CD4-positive, alpha-beta T cell (primary cell): ENCODE results near the gene PTCD3. TPM values are rescaled to one million over a fixed set of nuclear protein-coding genes. Genes with fewer than 3 reads are reported as not detected.

Experiments
- ATAC-seq: fragments of 200-7000 bp; cut with Tn5 transposase; one replicate; pipeline ENCODE4 v1.10.0; 2022; ENCODE audit warnings: mild to moderate bottlenecking; ENCODE audit not compliant: poor library complexity
- CTCF ChIA-PET: fragments of 350-600 bp; sonication (Branson Sonifier 250); formaldehyde crosslinking; loops from one replicate; lab custom pipeline; 2021; ENCODE audit warnings: antibody characterized with exemption, inconsistent platforms; lab: Charles Lee
- POLR2A ChIA-PET: fragments of 350-600 bp; sonication (Branson Sonifier 250); formaldehyde crosslinking; loops from one replicate; lab custom pipeline; 2021; ENCODE audit warnings: antibody characterized with exemption, inconsistent platforms; lab: Charles Lee
- DNase-seq, 14 experiments: peaks; one replicate each; pipeline ENCODE4 v3.0.0-alpha.2; 2013 to 2020; ENCODE audit warnings: mixed read lengths in 2 of 14
- H3K27ac ChIP-seq, 2 donors: one replicate each; pipeline versions ENCODE4 v1.5.1 to v1.7.0; 2013; ENCODE audit warnings: low read length in 2 of 2, low read depth in 1 of 2, mild to moderate bottlenecking in 1 of 2
- H3K27me3 ChIP-seq, 2 experiments: 1 replicate in 1 of 2; 2 replicates in 1 of 2; pipeline versions ENCODE4 v1.6.1 to v1.7.0; 2013; ENCODE audit warnings: low read length in 2 of 2, control low read depth in 1 of 2, mild to moderate bottlenecking in 1 of 2, moderate library complexity in 1 of 2; ENCODE audit not compliant: insufficient read depth in 2 of 2, control insufficient read depth in 1 of 2
- H3K36me3 ChIP-seq: one replicate; pipeline ENCODE4 v1.6.1; 2013; ENCODE audit warnings: low read length, control low read depth; ENCODE audit not compliant: insufficient read depth
- H3K4me1 ChIP-seq: one replicate; pipeline ENCODE4 v1.6.1; 2013; ENCODE audit warnings: low read length, control low read depth; ENCODE audit not compliant: insufficient read depth
- H3K4me3 ChIP-seq: one replicate; pipeline ENCODE4 v1.5.1; 2013; ENCODE audit warnings: mild to moderate bottlenecking, low read length, moderate library complexity
- H3K9me3 ChIP-seq, 2 experiments: 1 replicate in 1 of 2; 2 replicates in 1 of 2; pipeline versions ENCODE4 v1.6.1 to v1.7.0; 2013; ENCODE audit warnings: low read length in 2 of 2, mild to moderate bottlenecking in 2 of 2, control low read depth in 1 of 2, moderate library complexity in 1 of 2; ENCODE audit not compliant: control insufficient read depth in 1 of 2, insufficient read depth in 1 of 2
- H3K27ac Mint-ChIP-seq: one replicate; pipeline ENCODE4 v1.8.0; 2020; ENCODE audit warnings: mixed read lengths
- H3K27me3 Mint-ChIP-seq: one replicate; pipeline ENCODE4 v1.8.0; 2021; ENCODE audit warnings: mixed read lengths
- H3K36me3 Mint-ChIP-seq: one replicate; pipeline ENCODE4 v1.8.0; 2021; ENCODE audit warnings: low read depth, mixed read lengths
- H3K4me1 Mint-ChIP-seq: one replicate; pipeline ENCODE4 v1.8.0; 2021; ENCODE audit warnings: low read depth, mixed read lengths
- H3K4me3 Mint-ChIP-seq: one replicate; pipeline ENCODE4 v1.8.0; 2020; ENCODE audit warnings: mild to moderate bottlenecking, mixed read lengths
- H3K9me3 Mint-ChIP-seq: one replicate; pipeline ENCODE4 v1.8.0; 2020; ENCODE audit warnings: mixed read lengths
- intact Hi-C, 2 experiments: fragments of 100-400 bp; cut with DNase I in 1 of 2; cut with micrococcal nuclease in 1 of 2; formaldehyde crosslinking; loops; one replicate each; pipeline versions ENCODE4 v1.15.1 to v1.9.0; 2023 to 2025; cut with DNase I, micrococcal nuclease
- total RNA-seq, 174 experiments: library from RNA in 2 of 174; stranded (reverse) in 2 of 174; gene quantifications; one replicate each; pipeline ENCODE4 v1.2.3 and lab custom pipeline; 2021 to 2026
- TF ChIP-seq, protein P1 (sequence below): fragments of 200-600 bp; IDR thresholded peaks from one replicate; pipeline ENCODE4 v1.8.0; 2022; ENCODE audit warnings: antibody characterized with exemption, mild to moderate bottlenecking

PTCD3 gene
- total RNA-seq, 2 experiments from 2014 or later: 154 to 161 TPM

DNA sequence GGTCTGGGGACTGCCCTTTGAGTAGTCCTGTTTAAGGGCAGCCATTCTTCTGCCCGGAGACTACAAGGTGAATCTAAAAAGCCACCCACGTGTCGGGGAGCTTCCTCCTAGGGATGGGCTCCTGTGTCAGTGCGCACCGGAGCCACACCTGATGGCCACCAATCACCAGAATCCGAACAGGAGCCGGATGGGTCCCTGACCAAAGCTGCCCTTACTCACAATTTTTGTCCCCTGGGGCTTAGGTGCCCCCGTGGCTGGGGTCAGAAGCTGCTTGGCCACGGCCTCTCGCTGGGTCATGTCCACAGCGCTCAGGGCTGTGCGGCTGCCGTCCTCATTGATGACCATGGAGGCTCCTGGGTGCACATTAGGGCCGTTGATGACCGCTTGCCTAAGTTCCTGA, 31.2 kb upstream of the PTCD3 start:
- no peak overlapping the region for H3K4me3 ChIP-seq
- no peaks in the 10 kb centered on the region for H3K27me3 ChIP-seq
- Mint-ChIP-seq H3K4me1 (peaks cover 15% of the 10 kb centered on the region), H3K27me3 (no peaks in the 10 kb centered on the region), H3K4me3 (no peak overlapping the region), H3K27ac (no peak overlapping the region), H3K36me3 (peaks cover 85% of the 10 kb centered on the region), H3K9me3 (no peaks in the 10 kb centered on the region)
- TF ChIP-seq, protein P1, sequence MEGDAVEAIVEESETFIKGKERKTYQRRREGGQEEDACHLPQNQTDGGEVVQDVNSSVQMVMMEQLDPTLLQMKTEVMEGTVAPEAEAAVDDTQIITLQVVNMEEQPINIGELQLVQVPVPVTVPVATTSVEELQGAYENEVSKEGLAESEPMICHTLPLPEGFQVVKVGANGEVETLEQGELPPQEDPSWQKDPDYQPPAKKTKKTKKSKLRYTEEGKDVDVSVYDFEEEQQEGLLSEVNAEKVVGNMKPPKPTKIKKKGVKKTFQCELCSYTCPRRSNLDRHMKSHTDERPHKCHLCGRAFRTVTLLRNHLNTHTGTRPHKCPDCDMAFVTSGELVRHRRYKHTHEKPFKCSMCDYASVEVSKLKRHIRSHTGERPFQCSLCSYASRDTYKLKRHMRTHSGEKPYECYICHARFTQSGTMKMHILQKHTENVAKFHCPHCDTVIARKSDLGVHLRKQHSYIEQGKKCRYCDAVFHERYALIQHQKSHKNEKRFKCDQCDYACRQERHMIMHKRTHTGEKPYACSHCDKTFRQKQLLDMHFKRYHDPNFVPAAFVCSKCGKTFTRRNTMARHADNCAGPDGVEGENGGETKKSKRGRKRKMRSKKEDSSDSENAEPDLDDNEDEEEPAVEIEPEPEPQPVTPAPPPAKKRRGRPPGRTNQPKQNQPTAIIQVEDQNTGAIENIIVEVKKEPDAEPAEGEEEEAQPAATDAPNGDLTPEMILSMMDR: no peak
- H3K36me3 ChIP-seq: peaks cover 51% of the 10 kb centered on the region
- no peak for ATAC-seq
- ChIA-PET POLR2A (no interaction called here), CTCF (interaction anchor here (1.0 kb wide), 1 partner anchor 247 kb away, joined by 4 read pairs; no protein-coding TSS in a partner anchor)
- no peak for DNase-seq
- intact Hi-C loops: loop anchor here in 1 of 2 experiments (5.0 kb wide), 2 partner anchors 48 to 323 kb away; partner anchors contain the start of gene ATOH8
- peaks cover 17% of the 10 kb centered on the region for H3K4me1 ChIP-seq
- no peak overlapping the region for H3K27ac ChIP-seq
- no peaks in the 10 kb centered on the region for H3K9me3 ChIP-seq

DNA sequence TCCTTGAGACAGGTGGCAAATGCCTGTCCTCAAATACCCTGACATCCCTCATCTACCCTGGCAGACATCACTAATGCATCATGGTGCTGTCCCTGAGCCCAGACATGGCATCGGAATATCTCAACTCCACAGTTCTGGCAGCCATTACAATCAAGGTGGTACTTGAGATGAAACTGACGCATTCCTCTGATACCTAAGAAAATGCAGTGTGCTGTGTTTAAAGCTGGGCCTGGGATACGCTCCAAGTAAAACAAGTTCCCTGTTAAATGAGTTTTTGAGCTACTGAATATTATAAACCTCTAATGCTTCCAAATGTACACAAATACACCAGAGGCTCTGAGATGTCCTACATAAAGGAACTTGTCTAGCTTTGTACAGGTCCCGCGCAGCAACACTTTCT, 30.1 kb upstream of the PTCD3 start:
- no peaks in the 10 kb centered on the region for H3K27me3 ChIP-seq
- peaks cover 28% of the 10 kb centered on the region for H3K4me1 ChIP-seq
- DNase-seq: no peak
- H3K9me3 ChIP-seq: no peaks in the 10 kb centered on the region
- intact Hi-C loops: loop anchor here in 1 of 2 experiments (2.0 to 5.0 kb wide), 3 partner anchors 31 to 324 kb away; partner anchors contain the start of gene ATOH8
- Mint-ChIP-seq H3K4me3 (no peak overlapping the region), H3K36me3 (peaks cover 85% of the 10 kb centered on the region), H3K27ac (no peak overlapping the region), H3K4me1 (peaks cover 25% of the 10 kb centered on the region), H3K9me3 (no peaks in the 10 kb centered on the region), H3K27me3 (no peaks in the 10 kb centered on the region)
- no peak overlapping the region for H3K4me3 ChIP-seq
- no peak for ATAC-seq
- H3K36me3 ChIP-seq: peaks cover 49% of the 10 kb centered on the region
- ChIA-PET POLR2A (interaction anchor here (1.0 kb wide), 1 partner anchor 40 kb away, joined by 4 read pairs; no protein-coding TSS in a partner anchor), CTCF (interaction anchor here (1.0 kb wide), 1 partner anchor 368 kb away, joined by 3 read pairs; no protein-coding TSS in a partner anchor)
- H3K27ac ChIP-seq: no peak overlapping the region
- TF ChIP-seq, protein P1: no peak

DNA sequence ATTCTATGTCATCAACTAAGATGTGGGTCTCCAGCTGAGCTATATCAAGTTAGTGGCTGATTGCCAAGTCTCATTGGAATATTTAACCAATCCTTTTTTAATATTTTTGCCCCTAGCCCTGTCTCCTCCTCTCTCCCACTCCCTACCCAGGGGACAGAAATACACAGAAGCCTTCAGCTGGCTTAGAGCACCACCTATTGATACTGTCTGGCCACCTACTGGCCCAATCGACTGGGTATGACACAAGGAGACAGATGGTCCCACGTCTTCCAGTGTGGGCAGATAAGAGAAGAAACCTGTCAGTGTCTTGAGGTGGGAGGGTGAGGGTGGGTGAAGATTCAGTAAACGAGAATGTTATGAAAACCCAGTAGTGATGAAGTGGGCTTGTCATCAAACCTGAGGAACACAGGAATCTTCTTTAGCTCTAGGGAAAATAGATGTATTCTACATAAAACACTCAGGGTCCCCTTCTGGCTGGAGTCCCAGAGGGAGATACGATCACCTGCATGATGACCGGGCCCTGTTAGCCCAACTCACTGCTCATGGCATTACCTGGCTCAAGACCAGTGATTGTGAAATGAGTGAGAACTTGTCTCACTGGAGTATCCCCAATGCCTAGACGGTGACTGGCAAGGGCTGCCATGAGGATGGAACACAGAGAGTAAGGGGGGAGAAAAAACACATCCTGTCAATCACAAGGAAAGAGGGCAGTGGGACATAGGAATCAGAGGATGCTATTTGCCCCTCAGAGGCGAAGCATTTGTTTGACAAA, 27.1 kb upstream of the PTCD3 start:
- Histone ChIP-seq H3K27me3 (no peaks in the 10 kb centered on the region), H3K4me1 (peaks cover 26% of the 10 kb centered on the region), H3K36me3 (peaks cover 46% of the 10 kb centered on the region), H3K4me3 (no peak overlapping the region), H3K9me3 (no peaks in the 10 kb centered on the region), H3K27ac (no peak overlapping the region)
- H3K9me3 Mint-ChIP-seq: no peaks in the 10 kb centered on the region
- DNase-seq: peak in 10 of 14 experiments; percentile 15 to 76 (median 31)
- TF ChIP-seq, protein P1: peak; percentile 72
- peak; percentile 47 for ATAC-seq
- peaks cover 73% of the 10 kb centered on the region for H3K36me3 Mint-ChIP-seq
- H3K4me3 Mint-ChIP-seq: peak overlapping the region; percentile 30
- POLR2A ChIA-PET: interaction anchor here (0.9 to 4.6 kb wide), 3 partner anchors 45 to 252 kb away, joined by 3 to 27 read pairs (median 4); partner anchors contain the start of gene ST3GAL5
- peak overlapping the region; percentile 64 for H3K27ac Mint-ChIP-seq
- peaks cover 26% of the 10 kb centered on the region for H3K4me1 Mint-ChIP-seq
- intact Hi-C loops: loop anchor here (1.0 to 5.0 kb wide), 5 partner anchors 52 to 350 kb away; partner anchors contain the start of gene ATOH8 (in 1 of the 2)
- CTCF ChIA-PET: interaction anchor here (0.8 to 4.7 kb wide), 19 partner anchors 9 to 442 kb away, joined by 3 to 94 read pairs (median 5); partner anchors contain the start of genes POLR1A, PTCD3 and ST3GAL5
- no peaks in the 10 kb centered on the region for H3K27me3 Mint-ChIP-seq
